A549 (cell line): ENCODE results near the gene CFAP65. TPM values are rescaled to one million over a fixed set of nuclear protein-coding genes. Genes with fewer than 3 reads are reported as not detected.

Source experiments
- ATAC-seq, 2 experiments: fragments of 200-7000 bp in 1 of 2; fragments of >200 bp in 1 of 2; cut with Nextera tagmentation in 1 of 2; cut with Tn5 transposase in 1 of 2; 3 replicates each; pipeline versions ENCODE4 v1.8.0 to v1.9.1; 2018 to 2020; ENCODE audit warnings: mild to moderate bottlenecking in 1 of 2, moderate library complexity in 1 of 2
- CTCF ChIA-PET: fragments of 300-600 bp; sonication (Branson Sonifier 250); formaldehyde crosslinking; extraction: SDS; loops from one replicate; lab custom pipeline; 2021; ENCODE audit warnings: antibody characterized with exemption, inconsistent platforms; lab: Yijun Ruan, JAX
- POLR2A ChIA-PET: fragments of 350-600 bp; formaldehyde crosslinking; extraction: SDS; loops from one replicate; lab custom pipeline; 2021; ENCODE audit warnings: antibody characterized with exemption, inconsistent platforms; lab: Yijun Ruan, JAX
- DNase-seq, 2 experiments: peaks; one replicate each; pipeline versions ENCODE4 v3.0.0 to v3.0.0-alpha.2; 2011 to 2016; ENCODE audit warnings: low read depth in 1 of 2, low spot score in 1 of 2
- FAIRE-seq: peaks from 2 replicates; lab custom pipeline; 2011; peaks lifted over from hg19 to GRCh38; lab: Jason Lieb, UNC
- H3K27ac ChIP-seq, 2 experiments: fragments of >200 bp; sonication (Bioruptor Twin); formaldehyde crosslinking; 3 replicates each; pipeline ENCODE4 v1.5.1; 2016 to 2017
- H3K4me1 ChIP-seq: fragments of >200 bp; sonication (Bioruptor Twin); formaldehyde crosslinking; 3 replicates; pipeline ENCODE4 v1.6.1; 2016
- H3K4me2 ChIP-seq: fragments of >200 bp; sonication (Bioruptor Twin); formaldehyde crosslinking; 3 replicates; pipeline ENCODE4 v1.6.1; 2016
- H3K4me3 ChIP-seq: fragments of >200 bp; sonication (Bioruptor Twin); formaldehyde crosslinking; 3 replicates; pipeline ENCODE4 v1.5.1; 2016
- H3K9me3 ChIP-seq: fragments of >200 bp; sonication (Bioruptor Twin); formaldehyde crosslinking; 3 replicates; pipeline ENCODE4 v1.6.1; 2016
- BHLHE40 ChIP-seq: IDR thresholded peaks from 2 replicates; pipeline ENCODE4 v1.6.1; 2012; ENCODE audit warnings: low read depth, low read length, inconsistent platforms
- CEBPB ChIP-seq, 2 experiments: fragments of >200 bp in 1 of 2; sonication (Bioruptor Twin) in 1 of 2; formaldehyde crosslinking in 1 of 2; IDR thresholded peaks; 2 replicates each; pipeline ENCODE4 v1.6.1; 2012 to 2016
- CHD2 ChIP-seq: fragments of 150-350 bp; IDR thresholded peaks from 2 replicates; pipeline ENCODE4 v1.6.1; 2014; ENCODE audit warnings: low read length; ENCODE audit not compliant: partially characterized antibody
- EHMT2 ChIP-seq: fragments of 200-600 bp; sonication (generic); IDR thresholded peaks from 2 replicates; pipeline ENCODE4 v1.6.1; 2016; ENCODE audit warnings: antibody characterized with exemption, low read depth, mild to moderate bottlenecking, moderate library complexity
- EP300 ChIP-seq, 2 experiments: fragments of >200 bp; sonication (Bioruptor Twin); formaldehyde crosslinking; IDR thresholded peaks; 2 replicates in 1 of 2; 3 replicates in 1 of 2; pipeline ENCODE4 v1.6.1; 2016 to 2017
- ESRRA ChIP-seq: fragments of 150-350 bp; IDR thresholded peaks from 2 replicates; pipeline ENCODE4 v1.6.1; 2014; ENCODE audit warnings: mild to moderate bottlenecking, low read length, borderline replicate concordance
- FOSL2 ChIP-seq, 2 experiments: fragments of 450-650 bp in 1 of 2; fragments of >200 bp in 1 of 2; sonication (Bioruptor Twin) in 1 of 2; formaldehyde crosslinking; IDR thresholded peaks; 2 replicates each; pipeline versions ENCODE4 v1.5.0 to v1.6.1; 2016 to 2020; ENCODE audit warnings: mild to moderate bottlenecking in 1 of 2, moderate library complexity in 1 of 2
- HEYL ChIP-seq: fragments of 250-450 bp; sonication (Bioruptor Pico); IDR thresholded peaks from 2 replicates; pipeline ENCODE4 v1.8.0; 2021; ENCODE audit warnings: mild to moderate bottlenecking, moderate library complexity
- HOXB13 ChIP-seq: fragments of 250-450 bp; sonication (Bioruptor Pico); IDR thresholded peaks from 2 replicates; pipeline ENCODE4 v1.5.0; 2020; ENCODE audit warnings: low read depth, mild to moderate bottlenecking, moderate library complexity
- HOXB5 ChIP-seq: fragments of 250-450 bp; sonication (Bioruptor Pico); IDR thresholded peaks from 2 replicates; pipeline ENCODE4 v1.5.0; 2020; ENCODE audit warnings: mild to moderate bottlenecking, moderate library complexity
- JUN ChIP-seq, 2 experiments: fragments of >200 bp; sonication (Bioruptor Twin); formaldehyde crosslinking; IDR thresholded peaks; 2 replicates in 1 of 2; 3 replicates in 1 of 2; pipeline ENCODE4 v1.6.1; 2016 to 2017
- KDM5A ChIP-seq: fragments of 200-600 bp; sonication (generic); IDR thresholded peaks from 2 replicates; pipeline ENCODE4 v1.6.1; 2016; ENCODE audit warnings: antibody characterized with exemption, mild to moderate bottlenecking
- MYC ChIP-seq: IDR thresholded peaks from 2 replicates; pipeline ENCODE4 v1.6.1; 2012; ENCODE audit warnings: mild to moderate bottlenecking, inconsistent platforms, low read length, improper control_type of control experiment, borderline replicate concordance
- NFE2L2 ChIP-seq: fragments of 150-350 bp; conservative IDR thresholded peaks from 2 replicates; pipeline ENCODE4 v1.6.1; 2014; ENCODE audit warnings: low read length
- NPAS2 ChIP-seq: fragments of 250-450 bp; sonication (Bioruptor Pico); IDR thresholded peaks from 2 replicates; pipeline ENCODE4 v1.8.0; 2022; ENCODE audit warnings: mild to moderate bottlenecking, moderate library complexity, borderline replicate concordance
- PHF8 ChIP-seq: fragments of 200-600 bp; sonication (generic); IDR thresholded peaks from 2 replicates; pipeline ENCODE4 v1.6.1; 2016; ENCODE audit warnings: low read depth, mild to moderate bottlenecking, antibody characterized with exemption, moderate library complexity, borderline replicate concordance
- RAD21 ChIP-seq, 2 experiments: fragments of >200 bp in 1 of 2; sonication (Bioruptor Twin) in 1 of 2; formaldehyde crosslinking in 1 of 2; IDR thresholded peaks in 1 of 2; conservative IDR thresholded peaks in 1 of 2; 2 replicates in 1 of 2; 3 replicates in 1 of 2; pipeline ENCODE4 v1.6.1; 2012 to 2018; ENCODE audit warnings: inconsistent platforms in 1 of 2
- RCOR1 ChIP-seq: fragments of 150-350 bp; IDR thresholded peaks from 2 replicates; pipeline ENCODE4 v1.6.1; 2014; ENCODE audit warnings: antibody characterized with exemption, low read length, low read depth
- RFX5 ChIP-seq: fragments of 450-650 bp; IDR thresholded peaks from 2 replicates; pipeline ENCODE4 v1.7.1; 2014; ENCODE audit warnings: antibody characterized with exemption, mild to moderate bottlenecking, moderate library complexity
- SREBF2 ChIP-seq: fragments of 450-650 bp; IDR thresholded peaks from 2 replicates; pipeline ENCODE4 v1.6.1; 2014; ENCODE audit warnings: mild to moderate bottlenecking, moderate library complexity
- TFCP2L1 ChIP-seq: fragments of 250-450 bp; sonication (Bioruptor Pico); IDR thresholded peaks from 2 replicates; pipeline ENCODE4 v1.5.0; 2021; ENCODE audit warnings: mild to moderate bottlenecking
- TP53 ChIP-seq: fragments of 250-450 bp; sonication (Bioruptor Pico); IDR thresholded peaks from 2 replicates; pipeline ENCODE4 v1.5.0; 2021; ENCODE audit warnings: mild to moderate bottlenecking, moderate library complexity
- ZSCAN20 ChIP-seq: fragments of 250-450 bp; sonication (Bioruptor Pico); IDR thresholded peaks from 2 replicates; pipeline ENCODE4 v1.8.0; 2022; ENCODE audit warnings: mild to moderate bottlenecking, moderate library complexity
- WGBS: methylation state at CpG from one replicate; pipeline ENCODE4 v1.1.6; 2017; ENCODE audit errors: missing lambda C conversion rate; 5-methylcytosine and 5-hydroxymethylcytosine counted together
- polyA plus RNA-seq, 4 experiments: library from polyadenylated mRNA; depleted of rRNA in 3 of 4; stranded (reverse); fragments of >200 nt; fragmentation: RNase III in 1 of 4; extraction: RNeasy Plus Mini Kit Qiagen cat#74134 plus additional on column Dnase treatment in 1 of 4; gene quantifications; 2 replicates in 3 of 4; 3 replicates in 1 of 4; pipeline ENCODE4 v1.2.3, GENCODE V29; 2011 to 2017
- TF ChIP-seq, protein P1 (sequence below): fragments of 450-650 bp; IDR thresholded peaks from 2 replicates; pipeline ENCODE4 v1.6.1; 2014; ENCODE audit warnings: antibody characterized with exemption
- TF ChIP-seq, protein P2 (sequence below): IDR thresholded peaks from 2 replicates; pipeline ENCODE4 v1.6.1; 2012
- TF ChIP-seq, protein P3 (sequence below): fragments of >200 bp; sonication (Bioruptor Twin); formaldehyde crosslinking; IDR thresholded peaks from 3 replicates; pipeline ENCODE4 v1.5.1; 2016

CFAP65 gene
- polyA plus RNA-seq, 2 of the 4 experiments (the other 2 are of a cell fraction): 0.12 to 0.14 TPM

DNA sequence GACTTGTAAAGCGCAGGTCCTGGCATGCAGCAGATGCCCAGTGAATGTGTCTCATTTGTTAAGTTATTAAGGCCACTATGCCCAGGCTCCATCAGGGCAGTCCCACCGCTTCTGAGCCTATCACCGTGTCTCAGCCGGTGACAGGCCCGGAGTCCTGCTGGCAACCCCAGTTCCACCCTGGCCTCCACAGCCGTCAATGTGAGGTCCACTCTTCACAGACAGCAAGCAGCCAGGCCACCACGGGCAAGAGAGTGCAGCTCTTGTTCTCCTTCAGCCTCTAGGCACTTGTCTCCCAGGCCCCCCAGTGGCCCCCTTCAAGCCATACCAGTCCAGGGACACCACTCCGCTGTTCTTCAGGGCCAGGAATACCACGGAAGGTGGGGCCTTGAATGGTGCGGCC, 22.6 kb downstream of the CFAP65 start:
- DNase-seq (no peak), ATAC-seq (no peak), FAIRE-seq (no peak)
- Histone ChIP-seq H3K4me1 (no peaks in the 10 kb centered on the region), H3K4me3 (no peak overlapping the region), H3K27ac (no peak overlapping the region), H3K4me2 (no peak overlapping the region), H3K9me3 (no peaks in the 10 kb centered on the region)
- TF ChIP-seq PHF8 (no peak), BHLHE40 (no peak), ESRRA (no peak), NFE2L2 (no peak), HOXB13 (CRISPR knock-in tag) (no peak), RCOR1 (no peak), CHD2 (no peak), TP53 (no peak), MYC (no peak), JUN (IDR thresholded peaks at IDR 0.05) (no peak)
- TF ChIP-seq, protein P1, sequence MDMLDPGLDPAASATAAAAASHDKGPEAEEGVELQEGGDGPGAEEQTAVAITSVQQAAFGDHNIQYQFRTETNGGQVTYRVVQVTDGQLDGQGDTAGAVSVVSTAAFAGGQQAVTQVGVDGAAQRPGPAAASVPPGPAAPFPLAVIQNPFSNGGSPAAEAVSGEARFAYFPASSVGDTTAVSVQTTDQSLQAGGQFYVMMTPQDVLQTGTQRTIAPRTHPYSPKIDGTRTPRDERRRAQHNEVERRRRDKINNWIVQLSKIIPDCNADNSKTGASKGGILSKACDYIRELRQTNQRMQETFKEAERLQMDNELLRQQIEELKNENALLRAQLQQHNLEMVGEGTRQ: no peak
- CTCF ChIA-PET: interaction anchor here (0.9 to 7.8 kb wide), 9 partner anchors 9 to 136 kb away, joined by 3 to 53 read pairs (median 5); no protein-coding TSS in a partner anchor
- 51% methylated on average over 6 of the region's 10 CpGs for WGBS
- POLR2A ChIA-PET: no interaction called here

DNA sequence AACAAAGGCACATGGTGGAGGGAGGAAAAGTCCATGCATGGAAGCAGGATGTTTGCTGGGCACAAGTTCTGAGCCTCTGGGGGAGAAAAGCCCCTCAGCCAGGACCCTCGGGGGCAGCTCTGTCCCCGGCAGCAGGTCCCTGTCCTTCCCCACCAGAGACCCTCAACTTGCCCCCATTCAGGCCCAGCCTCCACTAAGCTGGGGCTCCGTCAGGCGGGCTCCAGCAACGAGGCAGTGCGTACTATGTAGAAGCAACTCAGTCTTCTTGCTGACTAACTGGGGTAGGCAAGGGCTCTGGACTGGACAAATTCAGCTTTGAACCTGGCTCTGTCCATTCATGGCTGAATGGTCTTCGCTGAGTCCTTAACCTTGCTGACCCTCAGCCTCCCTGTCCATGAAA, 23.0 kb downstream of the CFAP65 start:
- Histone ChIP-seq H3K9me3 (no peaks in the 10 kb centered on the region), H3K27ac (no peak overlapping the region), H3K4me1 (no peaks in the 10 kb centered on the region), H3K4me3 (no peak overlapping the region), H3K4me2 (no peak overlapping the region)
- ChIA-PET CTCF (interaction anchor here (1.5 to 7.8 kb wide), 8 partner anchors 8 to 136 kb away, joined by 3 to 53 read pairs (median 9); no protein-coding TSS in a partner anchor), POLR2A (no interaction called here)
- ATAC-seq (no peak), FAIRE-seq (no peak), DNase-seq (no peak)
- no peak for TF ChIP-seq NPAS2 (CRISPR knock-in tag)
- TF ChIP-seq HEYL (CRISPR knock-in tag): no peak
- TF ChIP-seq RAD21 (conservative IDR thresholded peaks at IDR 0.05 in 1 of 2, IDR thresholded peaks at IDR 0.05 in 1 of 2): no peak
- no peak for TF ChIP-seq HOXB13 (CRISPR knock-in tag)
- TF ChIP-seq, protein P2, sequence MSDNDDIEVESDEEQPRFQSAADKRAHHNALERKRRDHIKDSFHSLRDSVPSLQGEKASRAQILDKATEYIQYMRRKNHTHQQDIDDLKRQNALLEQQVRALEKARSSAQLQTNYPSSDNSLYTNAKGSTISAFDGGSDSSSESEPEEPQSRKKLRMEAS: no peak
- TF ChIP-seq HOXB5 (CRISPR knock-in tag): no peak
- no peak for TF ChIP-seq RCOR1
- TF ChIP-seq ZSCAN20 (CRISPR knock-in tag): no peak
- no peak for TF ChIP-seq EHMT2
- TF ChIP-seq EP300 (IDR thresholded peaks at IDR 0.05): no peak
- TF ChIP-seq ESRRA: no peak
- no peak for TF ChIP-seq SREBF2
- TF ChIP-seq, protein P3, sequence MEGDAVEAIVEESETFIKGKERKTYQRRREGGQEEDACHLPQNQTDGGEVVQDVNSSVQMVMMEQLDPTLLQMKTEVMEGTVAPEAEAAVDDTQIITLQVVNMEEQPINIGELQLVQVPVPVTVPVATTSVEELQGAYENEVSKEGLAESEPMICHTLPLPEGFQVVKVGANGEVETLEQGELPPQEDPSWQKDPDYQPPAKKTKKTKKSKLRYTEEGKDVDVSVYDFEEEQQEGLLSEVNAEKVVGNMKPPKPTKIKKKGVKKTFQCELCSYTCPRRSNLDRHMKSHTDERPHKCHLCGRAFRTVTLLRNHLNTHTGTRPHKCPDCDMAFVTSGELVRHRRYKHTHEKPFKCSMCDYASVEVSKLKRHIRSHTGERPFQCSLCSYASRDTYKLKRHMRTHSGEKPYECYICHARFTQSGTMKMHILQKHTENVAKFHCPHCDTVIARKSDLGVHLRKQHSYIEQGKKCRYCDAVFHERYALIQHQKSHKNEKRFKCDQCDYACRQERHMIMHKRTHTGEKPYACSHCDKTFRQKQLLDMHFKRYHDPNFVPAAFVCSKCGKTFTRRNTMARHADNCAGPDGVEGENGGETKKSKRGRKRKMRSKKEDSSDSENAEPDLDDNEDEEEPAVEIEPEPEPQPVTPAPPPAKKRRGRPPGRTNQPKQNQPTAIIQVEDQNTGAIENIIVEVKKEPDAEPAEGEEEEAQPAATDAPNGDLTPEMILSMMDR: no peak
- no peak for TF ChIP-seq TFCP2L1
- no peak for TF ChIP-seq RFX5
- no peak for TF ChIP-seq CEBPB (IDR thresholded peaks at IDR 0.05)
- TF ChIP-seq FOSL2 (IDR thresholded peaks at IDR 0.05): no peak
- no peak for TF ChIP-seq FOSL2 (CRISPR knock-in tag; IDR thresholded peaks at IDR 0.05)
- TF ChIP-seq KDM5A: no peak
- 50% methylated on average over 7 of the region's 7 CpGs for WGBS
